B cell (primary cell): ENCODE results near the gene KLK15.

Experiments
- EZH2 ChIP-seq: IDR thresholded peaks from 2 replicates; pipeline ENCODE4 v1.6.1; 2012; ENCODE audit warnings: borderline replicate concordance, low read depth, mild to moderate bottlenecking, moderate library complexity, low read length; ENCODE audit not compliant: insufficient read depth, poor library complexity, severe bottlenecking
- TF ChIP-seq, protein P1 (sequence below): fragments of 200-600 bp; IDR thresholded peaks from one replicate; pipeline ENCODE4 v1.8.0; 2022; ENCODE audit warnings: antibody characterized with exemption, mild to moderate bottlenecking

DNA sequence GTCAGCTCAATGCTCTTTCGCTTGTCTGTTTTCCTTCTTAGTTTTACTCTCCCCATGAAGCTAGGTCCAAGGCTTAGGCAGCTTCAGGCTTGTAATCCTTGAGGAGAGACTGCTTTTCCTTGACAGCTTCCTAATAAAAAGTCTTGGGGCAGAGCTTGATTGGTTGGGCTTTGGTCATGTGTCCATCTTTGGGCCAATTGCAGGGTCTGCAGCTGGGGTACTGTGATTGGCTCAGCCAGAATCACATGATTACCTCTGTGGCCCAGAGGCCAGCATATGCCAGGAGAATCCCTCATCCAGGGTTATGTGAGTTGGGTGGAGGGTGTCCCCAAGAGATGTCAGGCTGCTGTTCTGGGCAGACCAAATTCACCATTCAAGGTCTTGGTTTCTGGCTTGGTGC, 17.9 kb downstream of the KLK15 start:
- TF ChIP-seq, protein P1, sequence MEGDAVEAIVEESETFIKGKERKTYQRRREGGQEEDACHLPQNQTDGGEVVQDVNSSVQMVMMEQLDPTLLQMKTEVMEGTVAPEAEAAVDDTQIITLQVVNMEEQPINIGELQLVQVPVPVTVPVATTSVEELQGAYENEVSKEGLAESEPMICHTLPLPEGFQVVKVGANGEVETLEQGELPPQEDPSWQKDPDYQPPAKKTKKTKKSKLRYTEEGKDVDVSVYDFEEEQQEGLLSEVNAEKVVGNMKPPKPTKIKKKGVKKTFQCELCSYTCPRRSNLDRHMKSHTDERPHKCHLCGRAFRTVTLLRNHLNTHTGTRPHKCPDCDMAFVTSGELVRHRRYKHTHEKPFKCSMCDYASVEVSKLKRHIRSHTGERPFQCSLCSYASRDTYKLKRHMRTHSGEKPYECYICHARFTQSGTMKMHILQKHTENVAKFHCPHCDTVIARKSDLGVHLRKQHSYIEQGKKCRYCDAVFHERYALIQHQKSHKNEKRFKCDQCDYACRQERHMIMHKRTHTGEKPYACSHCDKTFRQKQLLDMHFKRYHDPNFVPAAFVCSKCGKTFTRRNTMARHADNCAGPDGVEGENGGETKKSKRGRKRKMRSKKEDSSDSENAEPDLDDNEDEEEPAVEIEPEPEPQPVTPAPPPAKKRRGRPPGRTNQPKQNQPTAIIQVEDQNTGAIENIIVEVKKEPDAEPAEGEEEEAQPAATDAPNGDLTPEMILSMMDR = no peak
- TF ChIP-seq EZH2 = no peak
